Gastroesophageal sphincter (tissue), 4 donors: Measurements from ENCODE around the gene VPS37C. TPM values are rescaled to one million over a fixed set of nuclear protein-coding genes. Genes with fewer than 3 reads are reported as not detected.

Experiments used
- ATAC-seq: fragments of 150-250 bp; one replicate; pipeline ENCODE4 v1.9.1; 2016; ENCODE audit warnings: mild to moderate bottlenecking, moderate library complexity
- H3K27ac ChIP-seq, 4 donors: fragments of 200-600 bp; sonication (generic) in 3 of 4; 1 replicate in 3 of 4; 2 replicates in 1 of 4; pipeline ENCODE4 v1.5.1; 2016 to 2019
- H3K27me3 ChIP-seq: fragments of 200-600 bp; sonication (generic); one replicate; pipeline ENCODE4 v1.5.1; 2019
- H3K36me3 ChIP-seq, 2 donors: fragments of 200-600 bp; sonication (generic); one replicate each; pipeline ENCODE4 v1.5.1; 2019; ENCODE audit warnings: control low read depth in 1 of 2
- H3K4me1 ChIP-seq, 3 donors: fragments of 200-600 bp; sonication (generic); 1 replicate in 2 of 3; 2 replicates in 1 of 3; pipeline ENCODE4 v1.5.1; 2016 to 2019; ENCODE audit warnings: control low read depth in 2 of 3
- H3K4me3 ChIP-seq, 2 donors: fragments of 200-600 bp; sonication (generic); one replicate each; pipeline ENCODE4 v1.5.1; 2019; ENCODE audit warnings: mild to moderate bottlenecking in 1 of 2, moderate library complexity in 1 of 2
- H3K9me3 ChIP-seq, 3 donors: fragments of 200-600 bp; sonication (generic); one replicate each; pipeline ENCODE4 v1.5.1; 2017 to 2019; ENCODE audit warnings: control low read depth in 2 of 3
- EP300 ChIP-seq: sonication (generic); formaldehyde crosslinking; IDR thresholded peaks from one replicate; pipeline ENCODE4 v1.6.1; 2017; ENCODE audit warnings: antibody characterized with exemption, mild to moderate bottlenecking
- POLR2A ChIP-seq, 2 donors: fragments of 450-650 bp; IDR thresholded peaks; one replicate each; pipeline ENCODE4 v1.6.1; 2017; ENCODE audit warnings: antibody characterized with exemption in 2 of 2, mild to moderate bottlenecking in 2 of 2, moderate library complexity in 1 of 2
- POLR2AphosphoS5 ChIP-seq: sonication (generic); formaldehyde crosslinking; IDR thresholded peaks from one replicate; pipeline ENCODE4 v1.6.1; 2017; ENCODE audit warnings: antibody characterized with exemption
- WGBS, 2 donors: methylation state at CpG; one replicate each; pipeline ENCODE4 v1.1.5; 2018; ENCODE audit warnings: low coverage in 1 of 2; 5-methylcytosine and 5-hydroxymethylcytosine counted together
- total RNA-seq, 4 donors: library from RNA; depleted of rRNA; stranded (reverse); fragments of >200 nt; gene quantifications; one replicate each; pipeline ENCODE4 v1.1.0, GENCODE V29; 2016
- TF ChIP-seq, protein P1 (sequence below), 4 experiments: fragments of 200-600 bp in 2 of 4; fragments of 450-650 bp in 2 of 4; sonication (generic) in 1 of 4; IDR thresholded peaks; one replicate each; pipeline ENCODE4 v1.5.1; 2017 to 2019; ENCODE audit warnings: antibody characterized with exemption in 4 of 4, mild to moderate bottlenecking in 2 of 4, moderate library complexity in 2 of 4

The VPS37C gene
- total RNA-seq, 4 donors from 2014 or later = 19.1 to 41.9 (median 25.5) TPM

DNA sequence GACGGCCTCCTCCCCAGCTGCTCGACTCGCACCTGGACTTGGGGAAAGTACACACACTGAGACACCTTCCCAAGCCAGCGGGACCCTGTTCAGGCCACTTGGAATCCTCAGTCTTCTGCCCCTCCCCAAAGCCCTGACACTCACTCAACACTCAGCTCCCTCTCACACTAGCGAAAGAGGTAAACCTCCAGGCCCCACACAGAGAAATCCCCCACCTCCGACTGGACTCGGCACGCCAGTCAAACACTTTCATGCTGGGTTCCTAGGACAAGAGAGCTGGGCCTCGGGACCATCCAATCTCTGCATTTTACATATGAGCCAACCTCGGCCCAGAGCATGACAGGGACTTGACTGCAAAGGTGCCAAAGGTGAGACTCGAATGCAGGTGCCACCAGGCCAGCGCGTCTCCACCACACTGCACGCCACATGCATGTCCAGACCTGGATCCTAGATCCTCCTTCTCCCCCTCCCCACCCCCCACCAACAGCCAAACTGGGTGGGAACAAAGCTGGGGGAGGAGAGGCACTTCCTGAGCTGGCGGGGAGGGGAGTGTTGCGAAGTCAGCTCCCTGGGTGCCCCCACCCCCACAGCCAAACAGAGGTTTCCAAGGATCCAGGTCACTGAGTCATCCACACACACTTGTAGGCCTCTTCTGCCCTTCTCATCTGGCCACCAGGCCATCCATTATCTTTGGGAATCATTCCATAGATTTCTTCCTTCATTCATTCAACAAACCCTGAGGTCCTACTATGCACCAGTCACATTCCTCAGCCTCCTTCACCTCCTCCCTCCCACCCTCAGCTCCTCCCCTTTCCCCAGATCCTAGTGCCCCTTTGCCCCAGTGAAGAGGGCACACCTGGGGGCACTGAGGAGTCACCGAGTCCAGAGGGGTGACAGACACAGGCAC lies 69.6 kb downstream of the VPS37C start:
- no peaks in the 10 kb centered on the region for H3K9me3 ChIP-seq
- no peaks in the 10 kb centered on the region for H3K36me3 ChIP-seq
- H3K27ac ChIP-seq = no peak overlapping the region
- H3K4me3 ChIP-seq = no peak overlapping the region
- no peak for ATAC-seq
- no peaks in the 10 kb centered on the region for H3K4me1 ChIP-seq
- WGBS, 2 donors = 71 to 100% methylated on average over 3 to 5 of the region's 17 CpGs
- H3K27me3 ChIP-seq = no peaks in the 10 kb centered on the region
- no peak for TF ChIP-seq POLR2AphosphoS5
- TF ChIP-seq EP300 = no peak
- TF ChIP-seq, protein P1, sequence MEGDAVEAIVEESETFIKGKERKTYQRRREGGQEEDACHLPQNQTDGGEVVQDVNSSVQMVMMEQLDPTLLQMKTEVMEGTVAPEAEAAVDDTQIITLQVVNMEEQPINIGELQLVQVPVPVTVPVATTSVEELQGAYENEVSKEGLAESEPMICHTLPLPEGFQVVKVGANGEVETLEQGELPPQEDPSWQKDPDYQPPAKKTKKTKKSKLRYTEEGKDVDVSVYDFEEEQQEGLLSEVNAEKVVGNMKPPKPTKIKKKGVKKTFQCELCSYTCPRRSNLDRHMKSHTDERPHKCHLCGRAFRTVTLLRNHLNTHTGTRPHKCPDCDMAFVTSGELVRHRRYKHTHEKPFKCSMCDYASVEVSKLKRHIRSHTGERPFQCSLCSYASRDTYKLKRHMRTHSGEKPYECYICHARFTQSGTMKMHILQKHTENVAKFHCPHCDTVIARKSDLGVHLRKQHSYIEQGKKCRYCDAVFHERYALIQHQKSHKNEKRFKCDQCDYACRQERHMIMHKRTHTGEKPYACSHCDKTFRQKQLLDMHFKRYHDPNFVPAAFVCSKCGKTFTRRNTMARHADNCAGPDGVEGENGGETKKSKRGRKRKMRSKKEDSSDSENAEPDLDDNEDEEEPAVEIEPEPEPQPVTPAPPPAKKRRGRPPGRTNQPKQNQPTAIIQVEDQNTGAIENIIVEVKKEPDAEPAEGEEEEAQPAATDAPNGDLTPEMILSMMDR (IDR thresholded peaks at IDR 0.05) = no peak
- no peak for TF ChIP-seq POLR2A (IDR thresholded peaks at IDR 0.05)

DNA sequence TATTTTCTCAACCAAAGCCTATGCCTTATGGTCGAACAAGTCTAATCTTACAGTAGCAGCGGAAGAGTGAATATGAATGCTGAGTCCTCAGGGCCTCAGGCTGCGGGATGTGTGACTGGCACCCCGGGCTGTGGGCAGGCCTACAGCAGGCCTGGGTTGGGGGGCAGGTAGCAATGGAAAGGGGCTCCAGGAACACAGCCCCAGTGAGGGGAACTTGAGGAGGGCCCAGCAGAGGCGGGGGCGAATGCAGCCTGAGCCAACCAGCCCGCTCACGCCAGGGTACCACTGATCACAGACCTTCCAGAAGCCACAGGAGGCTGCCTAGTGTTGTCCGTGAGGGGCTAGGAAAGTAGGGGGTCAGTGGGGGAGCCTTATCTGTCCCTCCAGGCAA lies 70.2 kb downstream of the VPS37C start:
- 70 to 100% methylated on average over 1 to 2 of the region's 9 CpGs for WGBS, 2 donors
- Histone ChIP-seq H3K4me1 (no peaks in the 10 kb centered on the region), H3K27me3 (no peaks in the 10 kb centered on the region), H3K36me3 (no peaks in the 10 kb centered on the region), H3K27ac (no peak overlapping the region), H3K4me3 (no peak overlapping the region), H3K9me3 (no peaks in the 10 kb centered on the region)
- TF ChIP-seq, protein P1 (IDR thresholded peaks at IDR 0.05) = no peak
- TF ChIP-seq POLR2A (IDR thresholded peaks at IDR 0.05) = no peak
- no peak for TF ChIP-seq POLR2AphosphoS5
- no peak for TF ChIP-seq EP300
- no peak for ATAC-seq

DNA sequence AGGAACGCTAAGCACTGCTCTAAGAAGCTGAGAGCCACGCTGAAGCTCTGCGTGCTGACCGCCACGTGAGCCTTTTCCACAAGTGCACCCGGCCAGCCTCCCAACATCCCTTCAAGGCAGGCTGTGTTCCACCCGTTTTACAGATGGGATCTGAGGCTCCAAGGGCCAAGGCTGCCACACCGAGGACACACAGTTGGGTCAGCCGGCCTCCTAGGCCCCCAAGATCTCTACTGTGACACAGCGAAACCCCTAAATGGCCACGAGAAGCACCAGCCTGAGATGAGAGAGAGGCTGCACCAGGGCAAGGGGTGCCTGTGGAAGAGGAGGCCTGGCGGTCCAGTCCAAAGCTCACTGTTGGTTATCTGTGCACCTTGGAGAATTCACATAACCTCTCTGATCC lies 70.7 kb downstream of the VPS37C start:
- TF ChIP-seq POLR2AphosphoS5 = no peak
- TF ChIP-seq, protein P1 (IDR thresholded peaks at IDR 0.05) = no peak
- TF ChIP-seq EP300 = no peak
- TF ChIP-seq POLR2A (IDR thresholded peaks at IDR 0.05) = no peak
- Histone ChIP-seq H3K36me3 (no peaks in the 10 kb centered on the region), H3K4me1 (no peaks in the 10 kb centered on the region), H3K9me3 (no peaks in the 10 kb centered on the region), H3K4me3 (no peak overlapping the region), H3K27ac (no peak overlapping the region), H3K27me3 (no peaks in the 10 kb centered on the region)
- no peak for ATAC-seq
- 87% methylated on average over 3 of the region's 12 CpGs; no CpG with 5 or more reads in 1 of the 2 donors for WGBS, 2 donors

DNA sequence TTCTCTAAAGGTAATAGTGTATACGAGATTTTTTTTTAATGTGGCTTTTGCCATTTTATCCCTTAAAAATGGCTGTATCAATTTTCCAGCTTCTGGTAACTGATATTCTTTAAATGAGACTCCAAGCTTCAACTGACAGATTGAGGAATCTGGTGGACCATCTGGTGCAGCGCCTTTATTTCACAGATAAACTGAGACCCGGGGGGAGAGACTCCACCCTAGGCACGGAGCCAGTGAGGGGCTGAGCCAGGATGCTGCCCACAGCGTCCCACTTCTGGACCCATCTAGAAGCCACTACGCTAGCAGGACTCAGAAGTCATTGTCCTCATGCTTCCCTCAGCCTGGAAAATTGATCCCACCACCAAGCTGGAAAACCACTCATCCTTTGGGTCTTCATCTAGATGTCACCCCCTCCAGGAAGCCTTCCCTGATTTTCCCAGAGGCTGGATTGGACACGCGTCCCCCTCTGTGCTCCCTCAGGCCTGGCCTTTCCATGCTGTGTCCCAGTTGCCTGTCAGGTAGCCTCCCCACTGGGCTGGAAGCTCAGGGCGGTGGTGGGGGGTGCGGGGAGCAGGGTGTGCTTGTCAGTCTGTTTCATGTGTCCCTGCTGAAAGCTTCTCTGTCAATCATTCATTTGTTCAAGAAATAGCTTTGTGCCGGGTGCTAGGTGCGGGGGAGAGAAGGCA lies 71.3 kb downstream of the VPS37C start:
- Histone ChIP-seq H3K4me3 (no peak overlapping the region), H3K9me3 (no peaks in the 10 kb centered on the region), H3K27me3 (no peaks in the 10 kb centered on the region), H3K4me1 (no peaks in the 10 kb centered on the region), H3K27ac (no peak overlapping the region), H3K36me3 (no peaks in the 10 kb centered on the region)
- no peak for ATAC-seq
- TF ChIP-seq POLR2A (IDR thresholded peaks at IDR 0.05) (no peak), EP300 (no peak), POLR2AphosphoS5 (no peak)
- TF ChIP-seq, protein P1 (IDR thresholded peaks at IDR 0.05) = no peak
- 72% methylated on average over 4 of the region's 12 CpGs; no CpG with 5 or more reads in 1 of the 2 donors for WGBS, 2 donors
